ENCODE data around the gene FNBP1.
"Not testable (repeated sequence)": the region's sequence is repeated elsewhere in the genome, so short reads cannot be mapped to it uniquely, and the experiment has no call there.

Gene FNBP1

GRCh38 chr9:130009546-130009945 lies 33.4 kb downstream of the FNBP1 start:
- H3K27ac ChIP-seq (replicated peaks; ENCODE audit: low read length); H3K9ac ChIP-seq (ENCODE audit: low read depth, low read length, poor library complexity); H2AK5ac ChIP-seq (ENCODE audit: low read depth, low read length); H3K4me1 ChIP-seq (ENCODE audit: control insufficient read depth in 2 of 2, insufficient read depth in 1 of 2, low read depth in 1 of 2, low read length in 2 of 2); H3K4me3 ChIP-seq (ENCODE audit: low read length in 2 of 2); H2BK12ac ChIP-seq (ENCODE audit: low read length); H4K91ac ChIP-seq (ENCODE audit: low read depth, low read length, poor library complexity); H3K79me1 ChIP-seq (ENCODE audit: low read depth, low read length); DNase-seq (ENCODE audit: low spot score); H3K4me2 ChIP-seq (ENCODE audit: insufficient read depth, low read length, poor library complexity, severe bottlenecking); H3K18ac ChIP-seq (ENCODE audit: low read length); H2BK5ac ChIP-seq (ENCODE audit: low read length); H3K27me3 ChIP-seq (ENCODE audit: control insufficient read depth in 3 of 3, insufficient read depth in 3 of 3, low read depth in 1 of 3, low read length in 3 of 3); H2BK15ac ChIP-seq (ENCODE audit: low read length); H4K8ac ChIP-seq (ENCODE audit: low read depth, low read length); H3K14ac ChIP-seq (ENCODE audit: low read length); H2AFZ ChIP-seq (ENCODE audit: low read length); H3K9me3 ChIP-seq (replicated peaks in 1 of 2; ENCODE audit: control insufficient read depth in 2 of 2, insufficient read depth in 1 of 2, low read depth in 1 of 2, low read length in 2 of 2); H3K4ac ChIP-seq (ENCODE audit: low read length); H3K36me3 ChIP-seq (replicated peaks in 1 of 2; ENCODE audit: control insufficient read depth in 2 of 2, insufficient read depth in 2 of 2, low read length in 2 of 2); H2BK120ac ChIP-seq (ENCODE audit: low read depth, low read length); H3K23ac ChIP-seq (ENCODE audit: low read depth, low read length, poor library complexity): not testable (repeated sequence)
- no CpG with 5 or more reads among the region's 10 CpGs for WGBS, 2 donors (ENCODE audit: extremely low coverage in 2 of 2, insufficient read length in 2 of 2, insufficient replicate concordance in 1 of 2)

- Histone ChIP-seq H3K36me3 (replicated peaks in 1 of 2; ENCODE audit: control insufficient read depth in 2 of 2, insufficient read depth in 2 of 2, low read length in 2 of 2) (peaks cover 0 to 2% of the 10 kb centered on the region in 2 donors), H2BK12ac (ENCODE audit: low read length) (no peak overlapping the region)
- WGBS, 2 donors (ENCODE audit: extremely low coverage in 2 of 2, insufficient read length in 2 of 2, insufficient replicate concordance in 1 of 2): no CpG with 5 or more reads among the region's 5 CpGs
These were observed 34.5 kb downstream of the FNBP1 start for GRCh38 chr9:130008538-130008937.

GRCh38 chr9:130006952-130007351 lies 36.0 kb downstream of the FNBP1 start:
- H3K27me3 ChIP-seq (ENCODE audit: control insufficient read depth in 3 of 3, insufficient read depth in 3 of 3, low read depth in 1 of 3, low read length in 3 of 3); H3K18ac ChIP-seq (ENCODE audit: low read length); H2BK120ac ChIP-seq (ENCODE audit: low read depth, low read length); H3K9ac ChIP-seq (ENCODE audit: low read depth, low read length, poor library complexity); H3K4ac ChIP-seq (ENCODE audit: low read length); H3K36me3 ChIP-seq (replicated peaks in 1 of 2; ENCODE audit: control insufficient read depth in 2 of 2, insufficient read depth in 2 of 2, low read length in 2 of 2); H2BK5ac ChIP-seq (ENCODE audit: low read length); H2AK5ac ChIP-seq (ENCODE audit: low read depth, low read length); H3K79me1 ChIP-seq (ENCODE audit: low read depth, low read length); H4K8ac ChIP-seq (ENCODE audit: low read depth, low read length); DNase-seq (ENCODE audit: low spot score); H3K4me1 ChIP-seq (ENCODE audit: control insufficient read depth in 2 of 2, insufficient read depth in 1 of 2, low read depth in 1 of 2, low read length in 2 of 2); H3K23ac ChIP-seq (ENCODE audit: low read depth, low read length, poor library complexity); H3K9me3 ChIP-seq (replicated peaks in 1 of 2; ENCODE audit: control insufficient read depth in 2 of 2, insufficient read depth in 1 of 2, low read depth in 1 of 2, low read length in 2 of 2); H3K14ac ChIP-seq (ENCODE audit: low read length); H3K4me3 ChIP-seq (ENCODE audit: low read length in 2 of 2); H2BK15ac ChIP-seq (ENCODE audit: low read length); H2BK12ac ChIP-seq (ENCODE audit: low read length); H4K91ac ChIP-seq (ENCODE audit: low read depth, low read length, poor library complexity); H3K27ac ChIP-seq (replicated peaks; ENCODE audit: low read length); H2AFZ ChIP-seq (ENCODE audit: low read length); H3K4me2 ChIP-seq (ENCODE audit: insufficient read depth, low read length, poor library complexity, severe bottlenecking): not testable (repeated sequence)
- no CpG with 5 or more reads among the region's 6 CpGs for WGBS, 2 donors (ENCODE audit: extremely low coverage in 2 of 2, insufficient read length in 2 of 2, insufficient replicate concordance in 1 of 2)

More at GRCh38 chr9:130008538-130008937, 34.5 kb downstream of the FNBP1 start:
- H3K27me3 ChIP-seq (ENCODE audit: control insufficient read depth in 3 of 3, insufficient read depth in 3 of 3, low read depth in 1 of 3, low read length in 3 of 3): no peaks in the 10 kb centered on the region
- H3K27ac ChIP-seq (replicated peaks; ENCODE audit: low read length): no peak overlapping the region
- H3K9me3 ChIP-seq (replicated peaks in 1 of 2; ENCODE audit: control insufficient read depth in 2 of 2, insufficient read depth in 1 of 2, low read depth in 1 of 2, low read length in 2 of 2): peaks cover 0 to 2% of the 10 kb centered on the region in 2 donors
- no peaks in the 10 kb centered on the region for H3K79me1 ChIP-seq (ENCODE audit: low read depth, low read length)
- H2BK5ac ChIP-seq (ENCODE audit: low read length): no peak overlapping the region
- H2AK5ac ChIP-seq (ENCODE audit: low read depth, low read length): no peak overlapping the region
- H4K8ac ChIP-seq (ENCODE audit: low read depth, low read length): no peak overlapping the region
- no peak for DNase-seq (ENCODE audit: low spot score)
- no peak overlapping the region for H4K91ac ChIP-seq (ENCODE audit: low read depth, low read length, poor library complexity)
- H2BK15ac ChIP-seq (ENCODE audit: low read length): no peak overlapping the region
- no peak overlapping the region for H3K23ac ChIP-seq (ENCODE audit: low read depth, low read length, poor library complexity)
- no peak overlapping the region for H3K4ac ChIP-seq (ENCODE audit: low read length)
- H3K14ac ChIP-seq (ENCODE audit: low read length): no peak overlapping the region
- no peak overlapping the region for H3K9ac ChIP-seq (ENCODE audit: low read depth, low read length, poor library complexity)
- H3K4me1 ChIP-seq (ENCODE audit: control insufficient read depth in 2 of 2, insufficient read depth in 1 of 2, low read depth in 1 of 2, low read length in 2 of 2): no peaks in the 10 kb centered on the region
- H3K18ac ChIP-seq (ENCODE audit: low read length): no peak overlapping the region
- H2AFZ ChIP-seq (ENCODE audit: low read length): no peak overlapping the region
- H2BK120ac ChIP-seq (ENCODE audit: low read depth, low read length): no peak overlapping the region
- no peak overlapping the region for H3K4me3 ChIP-seq (ENCODE audit: low read length in 2 of 2)
- no peak overlapping the region for H3K4me2 ChIP-seq (ENCODE audit: insufficient read depth, low read length, poor library complexity, severe bottlenecking)

GRCh38 chr9:130003943-130004552 lies 38.9 kb downstream of the FNBP1 start:
- Histone ChIP-seq H3K27me3 (ENCODE audit: control insufficient read depth in 3 of 3, insufficient read depth in 3 of 3, low read depth in 1 of 3, low read length in 3 of 3) (no peaks in the 10 kb centered on the region), H2BK5ac (ENCODE audit: low read length) (no peak overlapping the region), H2AK5ac (ENCODE audit: low read depth, low read length) (no peak overlapping the region), H3K4me2 (ENCODE audit: insufficient read depth, low read length, poor library complexity, severe bottlenecking) (no peak overlapping the region), H3K14ac (ENCODE audit: low read length) (no peak overlapping the region), H2AFZ (ENCODE audit: low read length) (no peak overlapping the region), H3K4me1 (ENCODE audit: control insufficient read depth in 2 of 2, insufficient read depth in 1 of 2, low read depth in 1 of 2, low read length in 2 of 2) (peaks cover 3 to 4% of the 10 kb centered on the region in 2 donors), H3K36me3 (replicated peaks in 1 of 2; ENCODE audit: control insufficient read depth in 2 of 2, insufficient read depth in 2 of 2, low read length in 2 of 2) (peaks cover 0 to 4% of the 10 kb centered on the region in 2 donors), H3K4me3 (ENCODE audit: low read length in 2 of 2) (no peak overlapping the region), H2BK12ac (ENCODE audit: low read length) (no peak overlapping the region), H3K9me3 (replicated peaks in 1 of 2; ENCODE audit: control insufficient read depth in 2 of 2, insufficient read depth in 1 of 2, low read depth in 1 of 2, low read length in 2 of 2) (no peaks in the 10 kb centered on the region), H2BK120ac (ENCODE audit: low read depth, low read length) (no peak overlapping the region), H3K9ac (ENCODE audit: low read depth, low read length, poor library complexity) (no peak overlapping the region), H3K23ac (ENCODE audit: low read depth, low read length, poor library complexity) (no peak overlapping the region), H3K4ac (ENCODE audit: low read length) (no peak overlapping the region), H3K18ac (ENCODE audit: low read length) (no peak overlapping the region), H4K8ac (ENCODE audit: low read depth, low read length) (no peak overlapping the region), H4K91ac (ENCODE audit: low read depth, low read length, poor library complexity) (no peak overlapping the region), H2BK15ac (ENCODE audit: low read length) (no peak overlapping the region), H3K27ac (replicated peaks; ENCODE audit: low read length) (no peak overlapping the region), H3K79me1 (ENCODE audit: low read depth, low read length) (peaks cover 2% of the 10 kb centered on the region)
- no peak for DNase-seq (ENCODE audit: low spot score)
- WGBS, 2 donors (ENCODE audit: extremely low coverage in 2 of 2, insufficient read length in 2 of 2, insufficient replicate concordance in 1 of 2): no CpG with 5 or more reads among the region's 8 CpGs
